Natural killer cell (primary cell): ENCODE results near the gene PCBP2. TPM values are rescaled to one million over a fixed set of nuclear protein-coding genes. Genes with fewer than 3 reads are reported as not detected.
"Not testable (repeated sequence)": the region's sequence is repeated elsewhere in the genome, so short reads cannot be mapped to it uniquely, and the experiment has no call there.

Experiments used
- ATAC-seq, 3 donors: fragments of 150-1000 bp in 2 of 3; fragments of 200-7000 bp in 1 of 3; cut with Tn5 transposase; 1 replicate in 1 of 3; 2 replicates in 2 of 3; pipeline ENCODE4 v1.10.0; 2021; ENCODE audit warnings: mild to moderate bottlenecking in 2 of 3, moderate library complexity in 2 of 3
- DNase-seq, 2 donors: peaks; one replicate each; pipeline versions ENCODE4 v3.0.0 to v3.0.0-alpha.2; 2013 to 2021; ENCODE audit warnings: mixed read lengths in 1 of 2
- H3K27ac ChIP-seq: one replicate; pipeline ENCODE4 v1.5.1; 2013; ENCODE audit warnings: mild to moderate bottlenecking, low read length
- H3K27me3 ChIP-seq: one replicate; pipeline ENCODE4 v1.6.1; 2013; ENCODE audit warnings: low read length; ENCODE audit not compliant: control insufficient read depth, insufficient read depth
- H3K36me3 ChIP-seq: one replicate; pipeline ENCODE4 v1.6.1; 2013; ENCODE audit warnings: low read length; ENCODE audit not compliant: control insufficient read depth, insufficient read depth
- H3K4me1 ChIP-seq: one replicate; pipeline ENCODE4 v1.6.1; 2013; ENCODE audit warnings: low read length; ENCODE audit not compliant: control insufficient read depth, insufficient read depth
- H3K4me3 ChIP-seq: one replicate; pipeline ENCODE4 v1.5.1; 2013; ENCODE audit warnings: low read length
- H3K9me3 ChIP-seq: one replicate; pipeline ENCODE4 v1.6.1; 2013; ENCODE audit warnings: low read length; ENCODE audit not compliant: control insufficient read depth, insufficient read depth
- H3K27ac Mint-ChIP-seq, 2 donors: one replicate each; pipeline ENCODE4 v1.8.0; 2022; ENCODE audit warnings: mild to moderate bottlenecking in 2 of 2, mixed read lengths in 2 of 2, moderate library complexity in 1 of 2
- H3K27me3 Mint-ChIP-seq, 2 donors: one replicate each; pipeline ENCODE4 v1.8.0; 2022; ENCODE audit warnings: low read depth in 2 of 2, mixed read lengths in 2 of 2
- H3K36me3 Mint-ChIP-seq: one replicate; pipeline ENCODE4 v1.8.0; 2022; ENCODE audit warnings: mixed read lengths
- H3K4me1 Mint-ChIP-seq, 2 donors: one replicate each; pipeline ENCODE4 v1.8.0; 2022; ENCODE audit warnings: mixed read lengths in 2 of 2
- H3K4me3 Mint-ChIP-seq: one replicate; pipeline ENCODE4 v1.8.0; 2022; ENCODE audit warnings: mild to moderate bottlenecking, moderate library complexity, mixed read lengths
- H3K9me3 Mint-ChIP-seq, 2 donors: one replicate each; pipeline ENCODE4 v1.8.0; 2022; ENCODE audit warnings: mixed read lengths in 2 of 2
- WGBS: methylation state at CpG from one replicate; pipeline ENCODE4 v1.1.7; 2013; ENCODE audit warnings: missing lambda C conversion rate; ENCODE audit not compliant: insufficient coverage; 5-methylcytosine and 5-hydroxymethylcytosine counted together
- intact Hi-C: fragments of 100-400 bp; cut with micrococcal nuclease; formaldehyde crosslinking; loops from one replicate; pipeline ENCODE4 v1.14.2; 2022
- total RNA-seq, 4 donors: library from RNA; stranded (reverse); fragments of 120-200 nt in 1 of 4; gene quantifications; one replicate each; pipeline versions ENCODE4 v1.2.3 to v1.2.4, GENCODE V29; 2013 to 2022
- TF ChIP-seq, protein P1 (sequence below): fragments of 200-600 bp; IDR thresholded peaks from one replicate; pipeline ENCODE4 v1.8.0; 2022; ENCODE audit warnings: antibody characterized with exemption

The PCBP2 gene
- total RNA-seq, 3 donors from 2014 or later (not counting 1 experiment from before 2014, with no cell fraction given): 910 to 1,083 (median 943) TPM

DNA sequence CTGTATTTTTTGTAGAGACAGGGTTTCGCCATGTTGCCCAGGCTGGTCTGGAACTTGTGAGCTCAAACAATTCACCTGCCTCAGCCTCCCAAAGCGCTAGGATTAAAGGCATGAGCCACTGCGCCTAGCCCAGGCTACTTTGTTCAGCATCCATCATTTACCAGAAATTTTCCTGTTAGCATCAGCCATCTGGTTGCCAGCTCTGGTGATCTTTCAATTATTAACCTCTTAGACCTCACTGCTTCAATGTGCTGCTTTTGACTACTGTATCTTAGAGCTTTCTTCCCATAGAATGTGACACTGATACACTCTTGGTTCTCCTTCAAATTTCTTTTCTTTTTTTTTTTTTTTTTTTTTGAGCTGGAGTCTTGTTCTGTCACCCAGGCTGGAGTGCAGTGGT lies 33.7 kb upstream of the PCBP2 start:
- H3K36me3 ChIP-seq: peaks cover 9% of the 10 kb centered on the region
- Mint-ChIP-seq H3K36me3 (no peaks in the 10 kb centered on the region), H3K27ac (no peak overlapping the region), H3K4me1 (peaks cover 0 to 6% of the 10 kb centered on the region in 2 donors), H3K27me3 (no peaks in the 10 kb centered on the region), H3K9me3 (no peaks in the 10 kb centered on the region), H3K4me3 (no peak overlapping the region)
- ATAC-seq: no peak
- WGBS: 94% methylated on average over 3 of the region's 3 CpGs
- intact Hi-C loops: no loop called here
- H3K4me3 ChIP-seq: no peak overlapping the region
- TF ChIP-seq, protein P1, sequence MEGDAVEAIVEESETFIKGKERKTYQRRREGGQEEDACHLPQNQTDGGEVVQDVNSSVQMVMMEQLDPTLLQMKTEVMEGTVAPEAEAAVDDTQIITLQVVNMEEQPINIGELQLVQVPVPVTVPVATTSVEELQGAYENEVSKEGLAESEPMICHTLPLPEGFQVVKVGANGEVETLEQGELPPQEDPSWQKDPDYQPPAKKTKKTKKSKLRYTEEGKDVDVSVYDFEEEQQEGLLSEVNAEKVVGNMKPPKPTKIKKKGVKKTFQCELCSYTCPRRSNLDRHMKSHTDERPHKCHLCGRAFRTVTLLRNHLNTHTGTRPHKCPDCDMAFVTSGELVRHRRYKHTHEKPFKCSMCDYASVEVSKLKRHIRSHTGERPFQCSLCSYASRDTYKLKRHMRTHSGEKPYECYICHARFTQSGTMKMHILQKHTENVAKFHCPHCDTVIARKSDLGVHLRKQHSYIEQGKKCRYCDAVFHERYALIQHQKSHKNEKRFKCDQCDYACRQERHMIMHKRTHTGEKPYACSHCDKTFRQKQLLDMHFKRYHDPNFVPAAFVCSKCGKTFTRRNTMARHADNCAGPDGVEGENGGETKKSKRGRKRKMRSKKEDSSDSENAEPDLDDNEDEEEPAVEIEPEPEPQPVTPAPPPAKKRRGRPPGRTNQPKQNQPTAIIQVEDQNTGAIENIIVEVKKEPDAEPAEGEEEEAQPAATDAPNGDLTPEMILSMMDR: no peak
- H3K27ac ChIP-seq: no peak overlapping the region
- no peaks in the 10 kb centered on the region for H3K27me3 ChIP-seq
- H3K9me3 ChIP-seq: no peaks in the 10 kb centered on the region
- no peak for DNase-seq
- H3K4me1 ChIP-seq: peaks cover 16% of the 10 kb centered on the region

- ATAC-seq (no peak), DNase-seq (no peak)
- Histone ChIP-seq H3K27ac (no peak overlapping the region), H3K27me3 (no peaks in the 10 kb centered on the region), H3K9me3 (no peaks in the 10 kb centered on the region), H3K36me3 (no peaks in the 10 kb centered on the region), H3K4me3 (no peak overlapping the region), H3K4me1 (peaks cover 16% of the 10 kb centered on the region)
- H3K27me3 Mint-ChIP-seq: no peaks in the 10 kb centered on the region
- H3K27ac Mint-ChIP-seq: peak overlapping the region in 1 of 2 donors; percentile 3
- intact Hi-C loops: loop anchor here (5.0 kb wide), 1 partner anchor 37 kb away; the partner anchor contains the start of gene SP1
- WGBS: 93% methylated on average over 2 of the region's 2 CpGs
- no peaks in the 10 kb centered on the region for H3K9me3 Mint-ChIP-seq
- TF ChIP-seq, protein P1: no peak
- peaks cover 0 to 6% of the 10 kb centered on the region in 2 donors for H3K4me1 Mint-ChIP-seq
- no peaks in the 10 kb centered on the region for H3K36me3 Mint-ChIP-seq
- H3K4me3 Mint-ChIP-seq: no peak overlapping the region
Measured at GRCh38 chr12:53419756-53420155, 32.1 kb upstream of the PCBP2 start.

- H3K4me1 ChIP-seq: peaks cover 13% of the 10 kb centered on the region
- not testable (repeated sequence) for H3K4me1 Mint-ChIP-seq, H3K27me3 Mint-ChIP-seq, ATAC-seq, H3K36me3 Mint-ChIP-seq, H3K27ac ChIP-seq, H3K27ac Mint-ChIP-seq, H3K4me3 Mint-ChIP-seq, DNase-seq, H3K4me3 ChIP-seq, H3K27me3 ChIP-seq, H3K9me3 ChIP-seq, H3K36me3 ChIP-seq, H3K9me3 Mint-ChIP-seq
- intact Hi-C loops: loop anchor here (5.0 kb wide), 1 partner anchor 40 kb away; the partner anchor contains the start of gene SP1
- WGBS: 89% methylated on average over 9 of the region's 12 CpGs
Measured at GRCh38 chr12:53422247-53422646, 29.7 kb upstream of the PCBP2 start.

- peak within 1 kb of the TSS in 1 of 2 donors; percentile 63 for H3K27ac Mint-ChIP-seq
- Histone ChIP-seq H3K4me3 (no peak within 1 kb of the TSS), H3K9me3 (no peaks in the 10 kb centered on the region), H3K4me1 (peaks cover 4% of the 10 kb centered on the region), H3K36me3 (no peaks in the 10 kb centered on the region), H3K27ac (no peak within 1 kb of the TSS), H3K27me3 (no peaks in the 10 kb centered on the region)
- DNase-seq (no peak), ATAC-seq (no peak)
- H3K36me3 Mint-ChIP-seq: no peaks in the 10 kb centered on the region
- peaks cover 0 to 6% of the 10 kb centered on the region in 2 donors for H3K4me1 Mint-ChIP-seq
- WGBS: no CpG with 5 or more reads among the region's 1 CpG
- no peaks in the 10 kb centered on the region for H3K9me3 Mint-ChIP-seq
- H3K27me3 Mint-ChIP-seq: no peaks in the 10 kb centered on the region
- no peak within 1 kb of the TSS for H3K4me3 Mint-ChIP-seq
- TF ChIP-seq, protein P1: no peak
- intact Hi-C loops: loop anchor here (5.0 kb wide), 1 partner anchor 41 kb away; the partner anchor contains the start of gene SP1
Measured at GRCh38 chr12:53423597-53423996, 28.3 kb upstream of the PCBP2 start, which contains the start of gene AMHR2. AMHR2 (plus strand) TSS chr12:53423855; CDS start chr12:53423935, 80 bp downstream.
